Esophagus squamous epithelium (tissue), 5 donors: ENCODE data around the gene FAM228A. TPM values are rescaled to one million over a fixed set of nuclear protein-coding genes. Genes with fewer than 3 reads are reported as not detected.
"Not testable (repeated sequence)": the region's sequence is repeated elsewhere in the genome, so short reads cannot be mapped to it uniquely, and the experiment has no call there.

Source experiments
- DNase-seq: peaks from one replicate; lab custom pipeline; 2025; lab: John Stamatoyannopoulos, UW
- H3K27ac ChIP-seq, 4 donors: fragments of 200-600 bp; sonication (generic); one replicate each; pipeline ENCODE4 v1.5.1; 2016 to 2019; ENCODE audit warnings: mild to moderate bottlenecking in 1 of 4
- H3K27me3 ChIP-seq, 4 donors: fragments of 200-600 bp; sonication (generic); 1 replicate in 3 of 4; 2 replicates in 1 of 4; pipeline versions ENCODE4 v1.5.1 to v1.6.0; 2017 to 2021; ENCODE audit warnings: antibody characterized with exemption in 1 of 4
- H3K36me3 ChIP-seq, 3 donors: fragments of 200-600 bp; sonication (generic); one replicate each; pipeline ENCODE4 v1.5.1; 2016 to 2019
- H3K4me1 ChIP-seq, 3 donors: fragments of 200-600 bp; sonication (generic); one replicate each; pipeline ENCODE4 v1.5.1; 2017 to 2019
- H3K4me3 ChIP-seq, 4 donors: fragments of 200-600 bp; sonication (generic); 1 replicate in 3 of 4; 2 replicates in 1 of 4; pipeline ENCODE4 v1.5.1; 2016 to 2019; ENCODE audit warnings: mild to moderate bottlenecking in 2 of 4, moderate library complexity in 1 of 4
- H3K9me3 ChIP-seq, 3 donors: fragments of 200-600 bp; sonication (generic); one replicate each; pipeline ENCODE4 v1.5.1; 2016 to 2019
- CTCF ChIP-seq, 6 experiments: fragments of 450-650 bp in 4 of 6; fragments of 200-600 bp in 2 of 6; sonication (generic) in 2 of 6; IDR thresholded peaks; one replicate each; pipeline ENCODE4 v1.5.1; 2016 to 2019; ENCODE audit warnings: antibody characterized with exemption in 6 of 6, mild to moderate bottlenecking in 4 of 6, moderate library complexity in 4 of 6
- POLR2A ChIP-seq, 4 donors: fragments of 450-650 bp; IDR thresholded peaks; one replicate each; pipeline ENCODE4 v1.6.1; 2017; ENCODE audit warnings: antibody characterized with exemption in 4 of 4, mild to moderate bottlenecking in 4 of 4, moderate library complexity in 3 of 4
- WGBS, 2 donors: methylation state at CpG; one replicate each; pipeline ENCODE4 v1.1.5; 2018; 5-methylcytosine and 5-hydroxymethylcytosine counted together
- intact Hi-C: fragments of 100-400 bp; cut with DNase I; formaldehyde crosslinking; loops from one replicate; pipeline ENCODE4 v1.15.0; 2022
- total RNA-seq, 4 donors: library from RNA; depleted of rRNA; stranded (reverse); fragments of >200 nt; gene quantifications; one replicate each; pipeline ENCODE4 v1.1.0, GENCODE V29; 2016
- donor health status: DM: yes; HTN: yes; CAD: no.

Gene FAM228A
- total RNA-seq: under 1 TPM in 2 of 4 donors, not detected in 2; 0.19 TPM

DNA sequence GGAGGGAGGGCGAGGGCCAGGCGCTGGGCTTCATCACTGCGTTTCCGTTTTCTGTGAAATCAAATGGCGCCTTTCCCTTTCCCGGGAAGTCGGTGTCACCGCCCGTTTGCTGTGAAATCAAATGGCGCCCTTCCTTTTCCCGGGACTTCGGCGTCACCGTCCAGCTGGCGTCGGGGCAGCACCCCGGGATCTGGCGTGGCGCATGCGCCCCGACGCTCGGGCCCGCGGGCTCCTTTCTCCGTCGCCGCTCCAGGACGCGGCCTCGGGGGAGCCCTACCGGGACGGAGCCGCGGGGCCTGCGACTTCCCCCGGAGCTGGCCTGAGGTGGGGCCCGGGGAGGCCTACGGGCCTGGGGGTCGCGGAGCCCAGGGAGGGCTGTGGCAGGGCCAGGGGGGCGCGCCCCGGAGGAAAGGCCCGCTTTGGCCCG, at the start of gene FAM228A:
Gene FAM228A (plus strand): TSS at position 203 of the 427 bp plus-strand sequence. CDS start 428 bp downstream, outside the sequence.
- no peaks in the 10 kb centered on the region for H3K9me3 ChIP-seq
- peaks cover 0 to 20% (median 0%) of the 10 kb centered on the region in 3 donors for H3K4me1 ChIP-seq
- H3K27me3 ChIP-seq: peaks cover 0 to 50% (median 3%) of the 10 kb centered on the region in 4 donors
- H3K4me3 ChIP-seq: peak within 1 kb of the TSS; percentile 10 to 51 (median 17)
- WGBS, 2 donors: 60 to 86% methylated on average over 1 to 8 of the region's 46 CpGs
- DNase-seq: no peak
- no peaks in the 10 kb centered on the region for H3K36me3 ChIP-seq
- no peak within 1 kb of the TSS for H3K27ac ChIP-seq
- TF ChIP-seq CTCF (IDR thresholded peaks at IDR 0.05): no peak
- no peak for TF ChIP-seq POLR2A (IDR thresholded peaks at IDR 0.05)
- intact Hi-C loops: no loop called here

DNA sequence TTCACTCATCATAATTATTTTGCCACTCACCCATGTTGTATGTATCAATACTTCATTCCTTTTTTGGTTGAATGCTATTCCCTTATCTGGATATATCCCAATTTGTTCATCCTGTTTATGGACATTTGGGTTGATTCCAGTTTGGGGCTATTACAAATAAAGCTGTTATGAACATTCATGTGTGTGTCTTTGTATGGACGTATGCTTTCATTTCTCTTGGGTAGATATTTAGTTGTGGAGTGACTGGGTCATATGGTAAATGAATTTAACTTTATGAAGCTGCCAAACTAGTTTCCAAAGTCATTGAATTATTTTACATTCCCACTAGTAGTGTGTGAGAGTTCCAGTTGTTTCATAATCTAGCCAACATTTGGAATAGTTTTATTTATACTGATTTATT, 48.9 kb upstream of the FAM228A start:
- no peak overlapping the region for H3K27ac ChIP-seq
- TF ChIP-seq POLR2A (IDR thresholded peaks at IDR 0.05) (no peak), CTCF (IDR thresholded peaks at IDR 0.05) (no peak)
- WGBS, 2 donors: 43 to 48% methylated on average over 1 of the region's 1 CpG
- no peaks in the 10 kb centered on the region for H3K9me3 ChIP-seq
- intact Hi-C loops: no loop called here
- no peaks in the 10 kb centered on the region for H3K27me3 ChIP-seq
- no peak for DNase-seq
- H3K4me3 ChIP-seq: no peak overlapping the region
- H3K36me3 ChIP-seq: no peaks in the 10 kb centered on the region
- H3K4me1 ChIP-seq: peaks cover 0 to 32% (median 14%) of the 10 kb centered on the region in 3 donors

- intact Hi-C loops: no loop called here
- Histone ChIP-seq H3K36me3 (no peaks in the 10 kb centered on the region), H3K27ac (no peak overlapping the region), H3K4me1 (no peaks in the 10 kb centered on the region), H3K27me3 (no peaks in the 10 kb centered on the region), H3K4me3 (no peak overlapping the region), H3K9me3 (peaks cover 0 to 4% (median 4%) of the 10 kb centered on the region in 3 donors)
- WGBS, 2 donors: 85 to 100% methylated on average over 3 of the region's 3 CpGs
- TF ChIP-seq CTCF (IDR thresholded peaks at IDR 0.05): no peak
- TF ChIP-seq POLR2A (IDR thresholded peaks at IDR 0.05): no peak
- DNase-seq: no peak
Observed at GRCh38 chr2:24132543-24132942, 42.3 kb upstream of the FAM228A start.

DNA sequence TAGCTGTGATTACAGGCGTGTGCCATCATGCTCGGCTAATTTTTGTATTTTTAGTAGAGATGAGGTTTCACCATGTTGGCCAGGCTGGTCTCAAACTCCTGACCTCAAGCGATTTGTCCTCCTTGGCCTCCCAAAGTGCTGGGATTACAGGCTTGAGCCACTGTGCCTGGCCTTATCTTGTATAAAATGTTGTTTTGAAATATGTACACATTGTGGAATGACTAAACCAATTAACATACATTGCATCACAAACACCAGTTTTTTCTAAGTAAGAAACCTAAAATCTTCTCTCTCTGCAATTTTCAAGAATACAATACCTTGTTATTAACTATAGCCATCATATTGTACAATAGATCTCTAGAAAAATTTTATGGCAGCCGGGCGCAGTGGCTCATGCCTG, 34.5 kb upstream of the FAM228A start:
- peaks cover 0 to 17% (median 0%) of the 10 kb centered on the region in 3 donors for H3K36me3 ChIP-seq
- H3K4me3 ChIP-seq, DNase-seq, H3K27ac ChIP-seq, H3K27me3 ChIP-seq, H3K4me1 ChIP-seq, intact Hi-C loops, H3K9me3 ChIP-seq: not testable (repeated sequence)
- WGBS, 2 donors: 95 to 98% methylated on average over 5 of the region's 5 CpGs

DNA sequence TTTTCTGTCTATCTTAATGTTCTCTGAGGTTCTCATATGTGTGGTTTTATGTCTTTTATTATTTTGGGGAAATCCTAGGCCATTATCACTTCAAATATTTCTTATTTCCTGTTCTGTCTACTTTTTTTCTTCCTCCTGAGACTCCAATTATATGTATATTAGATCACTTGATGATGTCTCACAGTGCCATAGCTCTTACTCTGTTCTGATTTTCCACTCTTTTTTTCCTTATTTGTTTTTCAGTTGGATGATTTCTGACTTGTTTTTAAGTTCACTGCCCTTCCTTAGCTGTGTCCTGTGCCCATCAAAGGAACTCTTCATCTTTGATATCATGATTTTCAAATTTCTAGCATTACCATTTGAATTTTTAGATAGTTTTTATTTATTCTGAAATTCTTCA, 27.5 kb upstream of the FAM228A start:
- Histone ChIP-seq H3K4me3 (no peak overlapping the region), H3K9me3 (peaks cover 0 to 10% (median 0%) of the 10 kb centered on the region in 3 donors), H3K27ac (no peak overlapping the region), H3K36me3 (peaks cover 0 to 44% (median 0%) of the 10 kb centered on the region in 3 donors), H3K27me3 (no peaks in the 10 kb centered on the region), H3K4me1 (no peaks in the 10 kb centered on the region)
- TF ChIP-seq CTCF (IDR thresholded peaks at IDR 0.05) (no peak), POLR2A (IDR thresholded peaks at IDR 0.05) (no peak)
- intact Hi-C loops: no loop called here
- DNase-seq: no peak
